ENCODE data around the gene FAM76A. TPM values are rescaled to one million over a fixed set of nuclear protein-coding genes. Genes with fewer than 3 reads are reported as not detected.

The FAM76A gene
- total and polyA plus RNA-seq, 8 donors = 13.8 to 19.7 (median 15.9) TPM

- peak in 3 of 4 donors; percentile 55 to 71 (median 60) for DNase-seq
- intact Hi-C loops (cut with DNase I) = no loop called here
Observed at GRCh38 chr1:27726173-27727044, 648 bp downstream of the FAM76A start.

DNA sequence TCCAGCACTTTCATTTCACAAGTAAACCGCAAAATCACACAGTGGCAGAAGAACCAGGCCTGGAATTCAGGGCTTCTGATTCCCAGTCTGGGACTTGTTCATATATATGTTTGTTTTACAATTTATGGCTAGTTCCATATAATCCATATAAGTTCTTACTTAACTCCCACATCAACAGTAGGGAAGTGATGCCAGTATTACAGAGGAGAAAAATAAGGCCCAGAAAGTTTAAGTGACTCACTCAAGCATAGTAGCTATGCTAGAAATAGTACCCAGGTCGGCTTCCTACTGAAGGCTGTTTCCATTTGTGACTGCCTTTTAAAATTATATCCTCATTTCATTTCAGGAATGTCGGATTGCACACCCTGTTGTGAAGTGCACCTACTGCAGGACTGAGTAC lies 1.4 kb downstream of the FAM76A start:
- no peaks in the 10 kb centered on the region for H3K9me3 ChIP-seq
- TF ChIP-seq CTCF (IDR thresholded peaks at IDR 0.05) = no peak
- DNase-seq (no peak), ATAC-seq (no peak)
- H3K4me3 ChIP-seq = peak overlapping the region in 1 of 2 donors; percentile 88
- peak overlapping the region in 1 of 2 donors; percentile 95 for H3K27ac ChIP-seq
- H3K4me1 ChIP-seq = peaks cover 8 to 17% of the 10 kb centered on the region in 2 donors
- H3K27me3 ChIP-seq = no peaks in the 10 kb centered on the region
- peaks cover 0 to 22% of the 10 kb centered on the region in 2 donors for H3K36me3 ChIP-seq
- intact Hi-C loops (cut with DNase I) = no loop called here

More at GRCh38 chr1:27726173-27727044, 648 bp downstream of the FAM76A start:
- peak; percentile 24 for ATAC-seq
- peak overlapping the region; percentile 88 to 92 for H3K4me3 ChIP-seq
- H3K27me3 ChIP-seq = no peaks in the 10 kb centered on the region
- H3K9me3 ChIP-seq = no peaks in the 10 kb centered on the region
- H3K27ac ChIP-seq = peak overlapping the region; percentile 88 to 95
- TF ChIP-seq CTCF (IDR thresholded peaks at IDR 0.05) = no peak
- H3K4me1 ChIP-seq = peaks cover 8 to 17% of the 10 kb centered on the region in 2 donors
- peaks cover 0 to 22% of the 10 kb centered on the region in 2 donors for H3K36me3 ChIP-seq

DNA sequence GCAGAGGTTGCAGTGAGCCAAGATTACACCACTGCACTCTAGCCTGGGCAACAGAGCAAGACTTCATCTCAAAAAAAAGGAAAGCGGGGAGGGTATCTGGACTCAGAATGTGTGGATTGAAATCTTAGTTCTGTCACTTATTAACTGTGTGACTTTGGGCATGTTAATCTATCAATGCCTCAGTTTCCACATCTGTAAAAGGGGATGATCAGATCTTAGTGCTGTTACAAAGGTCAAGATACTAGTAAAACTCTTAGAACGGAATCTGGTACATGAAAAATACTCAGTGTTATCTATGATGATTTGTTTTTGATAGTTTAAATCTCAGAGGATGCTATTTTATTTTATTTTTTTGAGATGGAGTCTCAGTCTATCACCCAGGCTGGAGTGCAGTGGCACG lies 10.5 kb downstream of the FAM76A start:
- no peak overlapping the region for H3K4me3 ChIP-seq
- no peak for DNase-seq
- intact Hi-C loops (cut with DNase I) = no loop called here
- H3K27ac ChIP-seq = no peak overlapping the region
- H3K36me3 ChIP-seq = peaks cover 0 to 81% of the 10 kb centered on the region in 2 donors
- ATAC-seq = no peak
- H3K4me1 ChIP-seq = no peaks in the 10 kb centered on the region
- TF ChIP-seq CTCF (IDR thresholded peaks at IDR 0.05) = no peak
- H3K9me3 ChIP-seq = no peaks in the 10 kb centered on the region
- no peaks in the 10 kb centered on the region for H3K27me3 ChIP-seq

DNA sequence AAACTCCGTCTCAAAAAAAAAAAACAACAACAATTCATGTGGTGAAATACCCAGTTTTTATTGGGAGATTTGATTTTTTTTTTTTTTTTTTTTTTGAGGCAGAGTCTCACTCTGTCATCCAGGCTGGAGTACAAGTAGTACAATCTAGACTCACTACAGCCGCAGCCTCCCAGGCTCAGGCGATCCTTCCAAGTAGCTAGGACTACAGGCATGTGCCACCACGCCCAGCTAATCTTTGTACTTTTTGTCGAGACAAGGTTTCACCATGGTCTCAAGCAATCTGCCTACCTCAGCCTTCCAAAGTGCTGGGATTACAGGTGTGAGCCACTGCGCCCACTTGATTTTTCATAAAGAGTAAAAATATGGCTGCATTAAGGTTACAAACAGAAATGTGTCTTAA lies 15.4 kb downstream of the FAM76A start:
- no peak for DNase-seq
- H3K4me1 ChIP-seq = no peaks in the 10 kb centered on the region
- H3K27me3 ChIP-seq = no peaks in the 10 kb centered on the region
- no peak for ATAC-seq
- TF ChIP-seq CTCF (IDR thresholded peaks at IDR 0.05) = no peak
- no peak overlapping the region for H3K27ac ChIP-seq
- H3K9me3 ChIP-seq = no peaks in the 10 kb centered on the region
- peaks cover 4 to 71% of the 10 kb centered on the region in 2 donors for H3K36me3 ChIP-seq
- intact Hi-C loops (cut with DNase I) = no loop called here
- no peak overlapping the region for H3K4me3 ChIP-seq

DNA sequence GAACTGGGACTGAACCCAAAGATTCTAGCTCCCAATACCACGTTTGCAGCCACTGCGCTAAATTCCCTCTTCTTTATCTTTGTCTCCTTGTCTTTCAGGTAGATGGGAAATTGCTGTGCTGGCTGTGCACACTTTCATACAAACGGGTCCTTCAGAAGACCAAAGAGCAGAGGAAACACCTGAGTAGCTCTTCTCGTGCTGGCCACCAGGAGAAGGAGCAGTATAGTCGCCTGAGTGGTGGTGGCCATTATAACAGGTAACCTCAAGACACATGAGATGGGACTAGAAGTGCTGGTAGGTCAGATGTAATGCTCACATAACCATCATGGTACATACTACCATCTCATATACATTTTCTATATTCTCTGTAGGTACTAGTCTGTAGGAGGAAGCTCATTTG lies 18.8 kb downstream of the FAM76A start:
- Histone ChIP-seq H3K4me3 (no peak overlapping the region), H3K4me1 (no peaks in the 10 kb centered on the region), H3K27me3 (no peaks in the 10 kb centered on the region), H3K36me3 (peaks cover 4 to 70% of the 10 kb centered on the region in 2 donors), H3K27ac (no peak overlapping the region), H3K9me3 (no peaks in the 10 kb centered on the region)
- intact Hi-C loops (cut with DNase I) = no loop called here
- TF ChIP-seq CTCF (IDR thresholded peaks at IDR 0.05) = no peak
- ATAC-seq (no peak), DNase-seq (no peak)

All from left lung (tissue), 10 donors.